Measurements from ENCODE around the gene ALOX12. TPM values are rescaled to one million over a fixed set of nuclear protein-coding genes. Genes with fewer than 3 reads are reported as not detected.

The ALOX12 gene
- total RNA-seq, 1 experiment from 2014 or later: not detected

DNA sequence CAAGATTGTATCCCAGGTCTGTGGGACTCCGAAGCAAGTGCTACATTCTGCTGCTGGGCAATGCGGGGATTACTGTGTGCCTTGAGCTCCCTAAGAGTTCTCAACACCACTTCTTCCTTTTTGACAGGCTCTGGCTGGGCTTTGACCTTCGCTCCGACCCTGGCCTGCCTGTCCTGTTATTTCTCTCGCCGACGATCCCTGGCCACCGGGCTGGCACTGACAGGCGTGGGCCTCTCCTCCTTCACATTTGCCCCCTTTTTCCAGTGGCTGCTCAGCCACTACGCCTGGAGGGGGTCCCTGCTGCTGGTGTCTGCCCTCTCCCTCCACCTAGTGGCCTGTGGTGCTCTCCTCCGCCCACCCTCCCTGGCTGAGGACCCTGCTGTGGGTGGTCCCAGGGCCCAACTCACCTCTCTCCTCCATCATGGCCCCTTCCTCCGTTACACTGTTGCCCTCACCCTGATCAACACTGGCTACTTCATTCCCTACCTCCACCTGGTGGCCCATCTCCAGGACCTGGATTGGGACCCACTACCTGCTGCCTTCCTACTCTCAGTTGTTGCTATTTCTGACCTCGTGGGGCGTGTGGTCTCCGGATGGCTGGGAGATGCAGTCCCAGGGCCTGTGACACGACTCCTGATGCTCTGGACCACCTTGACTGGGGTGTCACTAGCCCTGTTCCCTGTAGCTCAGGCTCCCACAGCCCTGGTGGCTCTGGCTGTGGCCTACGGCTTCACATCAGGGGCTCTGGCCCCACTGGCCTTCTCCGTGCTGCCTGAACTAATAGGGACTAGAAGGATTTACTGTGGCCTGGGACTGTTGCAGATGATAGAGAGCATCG lies 42.4 kb downstream of the ALOX12 start:
- ChIA-PET POLR2A (ENCODE audit: unreplicated experiment) (no interaction called here), CTCF (no interaction called here)
- Histone ChIP-seq H2AFZ (ENCODE audit: low read length) (no peak overlapping the region), H3K27me3 (ENCODE audit: low read length) (no peaks in the 10 kb centered on the region), H4K20me1 (ENCODE audit: low read length) (no peaks in the 10 kb centered on the region), H3F3A (ENCODE audit: low read length, unreplicated experiment) (no peaks in the 10 kb centered on the region), H3K36me3 (ENCODE audit: low read depth, low read length) (no peaks in the 10 kb centered on the region), H3K4me2 (ENCODE audit: low read length) (no peak overlapping the region), H3K9ac (ENCODE audit: low read length) (no peak overlapping the region), H3K27ac (ENCODE audit: low read length) (no peak overlapping the region), H3K79me2 (ENCODE audit: low read length) (peaks cover 10% of the 10 kb centered on the region; the same call in 1 of the 2 replicates), H3K4me1 (ENCODE audit: insufficient read depth, low read length) (peaks cover 15% of the 10 kb centered on the region), H3K4me3 (ENCODE audit: low read length) (no peak overlapping the region), H3K9me3 (ENCODE audit: low read length) (no peaks in the 10 kb centered on the region), H3K9me2 (replicated peaks; ENCODE audit: low read length) (no peaks in the 10 kb centered on the region)
- TF ChIP-seq, protein P1, sequence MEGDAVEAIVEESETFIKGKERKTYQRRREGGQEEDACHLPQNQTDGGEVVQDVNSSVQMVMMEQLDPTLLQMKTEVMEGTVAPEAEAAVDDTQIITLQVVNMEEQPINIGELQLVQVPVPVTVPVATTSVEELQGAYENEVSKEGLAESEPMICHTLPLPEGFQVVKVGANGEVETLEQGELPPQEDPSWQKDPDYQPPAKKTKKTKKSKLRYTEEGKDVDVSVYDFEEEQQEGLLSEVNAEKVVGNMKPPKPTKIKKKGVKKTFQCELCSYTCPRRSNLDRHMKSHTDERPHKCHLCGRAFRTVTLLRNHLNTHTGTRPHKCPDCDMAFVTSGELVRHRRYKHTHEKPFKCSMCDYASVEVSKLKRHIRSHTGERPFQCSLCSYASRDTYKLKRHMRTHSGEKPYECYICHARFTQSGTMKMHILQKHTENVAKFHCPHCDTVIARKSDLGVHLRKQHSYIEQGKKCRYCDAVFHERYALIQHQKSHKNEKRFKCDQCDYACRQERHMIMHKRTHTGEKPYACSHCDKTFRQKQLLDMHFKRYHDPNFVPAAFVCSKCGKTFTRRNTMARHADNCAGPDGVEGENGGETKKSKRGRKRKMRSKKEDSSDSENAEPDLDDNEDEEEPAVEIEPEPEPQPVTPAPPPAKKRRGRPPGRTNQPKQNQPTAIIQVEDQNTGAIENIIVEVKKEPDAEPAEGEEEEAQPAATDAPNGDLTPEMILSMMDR (conservative IDR thresholded peaks at IDR 0.05; ENCODE audit: low read depth, low read length): no peak
- no peak for TF ChIP-seq EZH2 (IDR thresholded peaks at IDR 0.05; ENCODE audit: low read length, unreplicated experiment)
- no peak for TF ChIP-seq EZH2phosphoT487 (IDR thresholded peaks at IDR 0.05; ENCODE audit: borderline replicate concordance, low read length)
- DNase-seq (no peak), ATAC-seq (no peak)
- BruUV-seq (replicated peaks): no TSS peak
- intact Hi-C loops (cut with micrococcal nuclease): no loop called here

DNA sequence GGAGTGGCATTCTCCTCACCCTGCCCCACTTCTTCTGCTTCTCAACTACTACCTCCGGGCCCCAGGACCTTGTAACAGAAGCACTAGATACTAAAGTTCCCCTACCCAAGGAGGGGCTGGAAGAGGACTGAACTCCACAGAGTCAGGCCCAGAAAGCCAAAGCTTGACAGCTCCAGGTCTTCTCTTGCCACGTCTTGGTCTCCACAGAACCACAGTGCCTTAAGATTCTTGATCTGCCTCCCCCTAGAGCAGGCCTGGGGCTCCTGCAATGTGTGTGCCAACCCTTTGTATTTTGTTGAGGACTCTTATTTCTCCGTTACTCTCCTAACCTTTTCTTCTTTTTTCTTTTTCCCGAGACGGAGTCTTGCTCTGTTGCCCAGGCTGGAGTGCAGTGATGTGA lies 44.0 kb downstream of the ALOX12 start:
- CTCF ChIA-PET: interaction anchor here (0.6 kb wide), 1 partner anchor 9 kb away, joined by 4 read pairs; no protein-coding TSS in a partner anchor
- no TSS peak for BruUV-seq (replicated peaks)

More for the DNA sequence above, 44.0 kb downstream of the ALOX12 start:
- H3K4me3 ChIP-seq (ENCODE audit: low read length): no peak overlapping the region
- POLR2A ChIA-PET (ENCODE audit: unreplicated experiment): no interaction called here
- no peaks in the 10 kb centered on the region for H3K27me3 ChIP-seq (ENCODE audit: low read length)
- no peaks in the 10 kb centered on the region for H3F3A ChIP-seq (ENCODE audit: low read length, unreplicated experiment)
- DNase-seq (no peak), ATAC-seq (no peak)
- H3K36me3 ChIP-seq (ENCODE audit: low read depth, low read length): no peaks in the 10 kb centered on the region
- peaks cover 10% of the 10 kb centered on the region; the same call in 1 of the 2 replicates for H3K79me2 ChIP-seq (ENCODE audit: low read length)
- intact Hi-C loops (cut with micrococcal nuclease): no loop called here
- no peak overlapping the region for H3K9ac ChIP-seq (ENCODE audit: low read length)
- H3K9me2 ChIP-seq (replicated peaks; ENCODE audit: low read length): no peaks in the 10 kb centered on the region
- H3K4me2 ChIP-seq (ENCODE audit: low read length): no peak overlapping the region
- no peak overlapping the region for H3K27ac ChIP-seq (ENCODE audit: low read length)
- peaks cover 16% of the 10 kb centered on the region for H3K4me1 ChIP-seq (ENCODE audit: insufficient read depth, low read length)
- no peaks in the 10 kb centered on the region for H4K20me1 ChIP-seq (ENCODE audit: low read length)
- no peak overlapping the region for H2AFZ ChIP-seq (ENCODE audit: low read length)
- H3K9me3 ChIP-seq (ENCODE audit: low read length): no peaks in the 10 kb centered on the region
- TF ChIP-seq EZH2phosphoT487 (IDR thresholded peaks at IDR 0.05; ENCODE audit: borderline replicate concordance, low read length): no peak
- no peak for TF ChIP-seq EZH2 (IDR thresholded peaks at IDR 0.05; ENCODE audit: low read length, unreplicated experiment)
- TF ChIP-seq, protein P1 (conservative IDR thresholded peaks at IDR 0.05; ENCODE audit: low read depth, low read length): no peak
